Testis (tissue), 3 donors: Measurements from ENCODE around the gene SKAP2. TPM values are rescaled to one million over a fixed set of nuclear protein-coding genes. Genes with fewer than 3 reads are reported as not detected.

Source experiments
- DNase-seq: peaks from one replicate; pipeline ENCODE4 v3.0.0-alpha.2; 2019
- H3K27ac ChIP-seq, 2 donors: fragments of 200-600 bp; sonication (generic); one replicate each; pipeline ENCODE4 v1.5.1; 2019
- H3K27me3 ChIP-seq: fragments of 200-600 bp; sonication (generic); one replicate; pipeline ENCODE4 v1.5.1; 2019
- H3K36me3 ChIP-seq: fragments of 200-600 bp; sonication (generic); one replicate; pipeline ENCODE4 v1.5.1; 2017; ENCODE audit warnings: low read depth; ENCODE audit errors: missing control alignments
- H3K4me1 ChIP-seq: fragments of 200-600 bp; sonication (generic); one replicate; pipeline ENCODE4 v1.5.1; 2019
- H3K4me3 ChIP-seq, 2 donors: fragments of 200-600 bp; sonication (generic); one replicate each; pipeline ENCODE4 v1.5.1; 2017 to 2019
- H3K9me3 ChIP-seq: fragments of 200-600 bp; sonication (generic); one replicate; pipeline ENCODE4 v1.5.1; 2017
- CTCF ChIP-seq, 3 experiments: fragments of 450-650 bp in 2 of 3; fragments of 200-600 bp in 1 of 3; sonication (generic) in 1 of 3; IDR thresholded peaks; one replicate each; pipeline ENCODE4 v1.5.1; 2016 to 2019; ENCODE audit warnings: antibody characterized with exemption in 3 of 3, mild to moderate bottlenecking in 2 of 3, moderate library complexity in 1 of 3
- POLR2A ChIP-seq: fragments of 450-650 bp; IDR thresholded peaks from one replicate; pipeline ENCODE4 v1.6.1; 2017; ENCODE audit warnings: antibody characterized with exemption, mild to moderate bottlenecking, moderate library complexity
- WGBS, 2 donors: methylation state at CpG; one replicate each; pipeline ENCODE4 v1.1.5; 2018; 5-methylcytosine and 5-hydroxymethylcytosine counted together
- intact Hi-C: fragments of 100-400 bp; cut with DNase I; formaldehyde crosslinking; loops from one replicate; pipeline ENCODE4 v1.15.1; 2023; ENCODE audit warnings: low total_unique reads
- polyA plus RNA-seq: library from polyadenylated mRNA; stranded (reverse); fragments of 350-450 nt; fragmentation: Illumina TruSeq; extraction: RNeasy Lipid Tissue Mini Kit (QIAGEN cat#74804); gene quantifications from one replicate; pipeline ENCODE4 v1.2.3, GENCODE V29; 2014; ENCODE audit warnings: low read depth, low replicate concordance; ENCODE audit not compliant: insufficient read depth
- total RNA-seq, 2 donors: library from RNA; depleted of rRNA; stranded (reverse); fragments of >200 nt; gene quantifications; one replicate each; pipeline ENCODE4 v1.2.3, GENCODE V29; 2016

SKAP2 gene
- total and polyA plus RNA-seq, 3 donors from 2014 or later: 33.1 to 43.6 (median 33.9) TPM

- no peak overlapping the region for H3K27ac ChIP-seq
- H3K27me3 ChIP-seq: no peaks in the 10 kb centered on the region
- H3K36me3 ChIP-seq: no peaks in the 10 kb centered on the region
- intact Hi-C loops: no loop called here
- TF ChIP-seq POLR2A (no peak), CTCF (IDR thresholded peaks at IDR 0.05) (no peak)
- 76 to 88% methylated on average over 3 of the region's 3 CpGs for WGBS, 2 donors
- no peaks in the 10 kb centered on the region for H3K4me1 ChIP-seq
- DNase-seq: no peak
- no peaks in the 10 kb centered on the region for H3K9me3 ChIP-seq
- no peak overlapping the region for H3K4me3 ChIP-seq
Measured at GRCh38 chr7:26891400-26892350, 27.3 kb upstream of the SKAP2 start.

- intact Hi-C loops: no loop called here
- no peak overlapping the region for H3K4me3 ChIP-seq
- H3K27me3 ChIP-seq: no peaks in the 10 kb centered on the region
- TF ChIP-seq CTCF (IDR thresholded peaks at IDR 0.05) (no peak), POLR2A (no peak)
- no peaks in the 10 kb centered on the region for H3K4me1 ChIP-seq
- no peaks in the 10 kb centered on the region for H3K36me3 ChIP-seq
- no peak overlapping the region for H3K27ac ChIP-seq
- no peaks in the 10 kb centered on the region for H3K9me3 ChIP-seq
- WGBS, 2 donors: 82 to 91% methylated on average over 2 of the region's 2 CpGs
- no peak for DNase-seq
Measured at GRCh38 chr7:26880852-26881251, 16.5 kb upstream of the SKAP2 start.

- Histone ChIP-seq H3K27ac (no peak overlapping the region), H3K27me3 (no peaks in the 10 kb centered on the region), H3K9me3 (no peaks in the 10 kb centered on the region), H3K36me3 (no peaks in the 10 kb centered on the region), H3K4me1 (no peaks in the 10 kb centered on the region), H3K4me3 (no peak overlapping the region)
- intact Hi-C loops: no loop called here
- no peak for DNase-seq
- WGBS, 2 donors: 94 to 97% methylated on average over 1 of the region's 1 CpG
- TF ChIP-seq CTCF (IDR thresholded peaks at IDR 0.05) (no peak), POLR2A (no peak)
Measured at GRCh38 chr7:26879671-26880070, 15.3 kb upstream of the SKAP2 start.

- Histone ChIP-seq H3K27ac (no peak overlapping the region), H3K27me3 (no peaks in the 10 kb centered on the region), H3K4me1 (no peaks in the 10 kb centered on the region), H3K4me3 (no peak overlapping the region), H3K9me3 (no peaks in the 10 kb centered on the region), H3K36me3 (no peaks in the 10 kb centered on the region)
- DNase-seq: no peak
- intact Hi-C loops: no loop called here
- no peak for TF ChIP-seq POLR2A
- no peak for TF ChIP-seq CTCF (IDR thresholded peaks at IDR 0.05)
- 88 to 89% methylated on average over 7 of the region's 7 CpGs for WGBS, 2 donors
Measured at GRCh38 chr7:26868841-26869495, 4.6 kb upstream of the SKAP2 start.
